NCI-H1417 treated with DMSO at 0.1 percent for 48 hours (cell line): Measurements from ENCODE around the gene FHIP1A.

Experiments used
- DNase-seq: peaks from one replicate; lab custom pipeline; 2025; lab: John Stamatoyannopoulos, UW

Gene FHIP1A

GRCh38 chr4:151455212-151455611, 46.2 kb downstream of the FHIP1A start:
- no peak for DNase-seq

GRCh38 chr4:151458148-151458547, 49.2 kb downstream of the FHIP1A start:
- DNase-seq: no peak
